Tibial nerve (tissue), 4 donors: ENCODE data around the gene MYO5C. TPM values are rescaled to one million over a fixed set of nuclear protein-coding genes. Genes with fewer than 3 reads are reported as not detected.

Experiments used
- DNase-seq, 2 donors: peaks; one replicate each; pipeline ENCODE4 v3.0.0-alpha.2; 2019; ENCODE audit warnings: low spot score in 2 of 2
- H3K27ac ChIP-seq, 4 donors: fragments of 200-600 bp; sonication (generic) in 3 of 4; one replicate each; pipeline ENCODE4 v1.5.1; 2017 to 2019; ENCODE audit warnings: mild to moderate bottlenecking in 1 of 4
- H3K27me3 ChIP-seq, 2 donors: fragments of 200-600 bp; sonication (generic) in 1 of 2; one replicate each; pipeline versions ENCODE4 v1.5.1 to v1.6.0; 2017 to 2019
- H3K36me3 ChIP-seq, 3 donors: fragments of 200-600 bp; sonication (generic); one replicate each; pipeline ENCODE4 v1.5.1; 2018 to 2019
- H3K4me1 ChIP-seq, 4 donors: fragments of 200-600 bp; sonication (generic) in 3 of 4; one replicate each; pipeline ENCODE4 v1.5.1; 2017 to 2019
- H3K4me3 ChIP-seq, 4 donors: fragments of 200-600 bp; sonication (generic) in 3 of 4; one replicate each; pipeline ENCODE4 v1.5.1; 2017 to 2019; ENCODE audit warnings: mild to moderate bottlenecking in 1 of 4, moderate library complexity in 1 of 4
- H3K9me3 ChIP-seq, 4 donors: fragments of 200-600 bp; sonication (generic) in 3 of 4; one replicate each; pipeline ENCODE4 v1.5.1; 2017 to 2019
- CTCF ChIP-seq, 5 experiments: fragments of 200-600 bp in 3 of 5; fragments of 450-650 bp in 2 of 5; sonication (generic) in 3 of 5; IDR thresholded peaks; one replicate each; pipeline ENCODE4 v1.5.1; 2016 to 2019; ENCODE audit warnings: antibody characterized with exemption in 5 of 5, mild to moderate bottlenecking in 3 of 5, moderate library complexity in 2 of 5
- EP300 ChIP-seq, 2 donors: sonication (generic); formaldehyde crosslinking; IDR thresholded peaks; one replicate each; pipeline ENCODE4 v1.6.1; 2017; ENCODE audit warnings: antibody characterized with exemption in 2 of 2, mild to moderate bottlenecking in 1 of 2
- POLR2A ChIP-seq, 2 donors: fragments of 450-650 bp; IDR thresholded peaks; one replicate each; pipeline ENCODE4 v1.6.1; 2017; ENCODE audit warnings: antibody characterized with exemption in 2 of 2, mild to moderate bottlenecking in 2 of 2, moderate library complexity in 2 of 2
- WGBS, 2 donors: methylation state at CpG; one replicate each; pipeline ENCODE4 v1.1.5; 2018; 5-methylcytosine and 5-hydroxymethylcytosine counted together
- total RNA-seq, 4 donors: library from RNA; depleted of rRNA; stranded (reverse); fragments of >200 nt; gene quantifications; one replicate each; pipeline ENCODE4 v1.1.0, GENCODE V29; 2016

MYO5C gene
- total RNA-seq, 4 donors from 2014 or later = 9.8 to 39.3 (median 12.6) TPM

- Histone ChIP-seq H3K9me3 (no peaks in the 10 kb centered on the region), H3K27ac (no peak overlapping the region), H3K27me3 (no peaks in the 10 kb centered on the region), H3K4me3 (no peak overlapping the region), H3K36me3 (peaks cover 0 to 46% (median 0%) of the 10 kb centered on the region in 3 donors), H3K4me1 (no peaks in the 10 kb centered on the region)
- WGBS, 2 donors = 80 to 83% methylated on average over 8 of the region's 8 CpGs
- TF ChIP-seq POLR2A (IDR thresholded peaks at IDR 0.05) (no peak), CTCF (IDR thresholded peaks at IDR 0.05) (no peak), EP300 (IDR thresholded peaks at IDR 0.05) (no peak)
- no peak for DNase-seq
Measured at GRCh38 chr15:52308446-52309153, 13.0 kb upstream of the MYO5C start.

GRCh38 chr15:52307847-52308246 is 12.2 kb upstream of the MYO5C start:
- peaks cover 0 to 39% (median 0%) of the 10 kb centered on the region in 3 donors for H3K36me3 ChIP-seq
- H3K27ac ChIP-seq = no peak overlapping the region
- H3K9me3 ChIP-seq = no peaks in the 10 kb centered on the region
- H3K4me3 ChIP-seq = no peak overlapping the region
- H3K27me3 ChIP-seq = no peaks in the 10 kb centered on the region
- TF ChIP-seq POLR2A (IDR thresholded peaks at IDR 0.05) (no peak), CTCF (IDR thresholded peaks at IDR 0.05) (no peak), EP300 (IDR thresholded peaks at IDR 0.05) (no peak)
- WGBS, 2 donors = 92 to 94% methylated on average over 4 of the region's 4 CpGs
- no peak for DNase-seq
- H3K4me1 ChIP-seq = no peaks in the 10 kb centered on the region

GRCh38 chr15:52306270-52306669 is 10.7 kb upstream of the MYO5C start:
- no peak overlapping the region for H3K4me3 ChIP-seq
- 54 to 97% methylated on average over 1 of the region's 1 CpG for WGBS, 2 donors
- no peak overlapping the region for H3K27ac ChIP-seq
- TF ChIP-seq EP300 (IDR thresholded peaks at IDR 0.05) (no peak), POLR2A (IDR thresholded peaks at IDR 0.05) (no peak), CTCF (IDR thresholded peaks at IDR 0.05) (no peak)
- no peak for DNase-seq
- no peaks in the 10 kb centered on the region for H3K4me1 ChIP-seq
- no peaks in the 10 kb centered on the region for H3K27me3 ChIP-seq
- H3K9me3 ChIP-seq = no peaks in the 10 kb centered on the region
- peaks cover 0 to 26% (median 0%) of the 10 kb centered on the region in 3 donors for H3K36me3 ChIP-seq

- H3K9me3 ChIP-seq = no peaks in the 10 kb centered on the region
- H3K27me3 ChIP-seq = no peaks in the 10 kb centered on the region
- H3K4me1 ChIP-seq = no peaks in the 10 kb centered on the region
- WGBS, 2 donors = 53 to 76% methylated on average over 3 of the region's 3 CpGs
- H3K27ac ChIP-seq = no peak overlapping the region
- H3K4me3 ChIP-seq = no peak overlapping the region
- no peak for DNase-seq
- H3K36me3 ChIP-seq = no peaks in the 10 kb centered on the region
- TF ChIP-seq EP300 (IDR thresholded peaks at IDR 0.05) (no peak), CTCF (IDR thresholded peaks at IDR 0.05) (no peak), POLR2A (IDR thresholded peaks at IDR 0.05) (no peak)
Measured at GRCh38 chr15:52303093-52303772, 7.6 kb upstream of the MYO5C start.

GRCh38 chr15:52301265-52301847 is 5.8 kb upstream of the MYO5C start:
- Histone ChIP-seq H3K27ac (no peak overlapping the region), H3K9me3 (no peaks in the 10 kb centered on the region), H3K4me3 (no peak overlapping the region), H3K36me3 (no peaks in the 10 kb centered on the region), H3K4me1 (no peaks in the 10 kb centered on the region), H3K27me3 (peaks cover 0 to 2% of the 10 kb centered on the region in 2 donors)
- TF ChIP-seq EP300 (IDR thresholded peaks at IDR 0.05) (no peak), POLR2A (IDR thresholded peaks at IDR 0.05) (no peak), CTCF (IDR thresholded peaks at IDR 0.05) (no peak)
- WGBS, 2 donors = 88 to 90% methylated on average over 2 of the region's 2 CpGs
- no peak for DNase-seq
